Loucy (cell line): ENCODE data around the gene ABL2.

ENCODE experiments used
- H2AFZ ChIP-seq: fragments of 200-600 bp; sonication (generic); 2 replicates; pipeline ENCODE4 v1.6.0; 2016; ENCODE audit warnings: antibody characterized with exemption, mild to moderate bottlenecking, low read length, moderate library complexity
- H3F3A ChIP-seq: fragments of 200-600 bp; 2 replicates; pipeline ENCODE4 v1.6.0; 2016; ENCODE audit warnings: antibody characterized with exemption, low read depth, mild to moderate bottlenecking
- H3K27me3 ChIP-seq: fragments of 200-600 bp; sonication (generic); 2 replicates; pipeline ENCODE4 v1.6.1; 2014; ENCODE audit warnings: low read length, mild to moderate bottlenecking; ENCODE audit not compliant: insufficient read depth, poor library complexity, severe bottlenecking
- H3K36me3 ChIP-seq: fragments of 200-600 bp; sonication (generic); 2 replicates; pipeline ENCODE4 v1.6.1; 2016; ENCODE audit warnings: low read length; ENCODE audit not compliant: insufficient read depth
- H3K4me1 ChIP-seq: fragments of 200-600 bp; sonication (generic); 2 replicates; pipeline ENCODE4 v1.5.1; 2014; ENCODE audit warnings: low read length, mild to moderate bottlenecking; ENCODE audit not compliant: insufficient read depth, poor library complexity, severe bottlenecking
- H3K4me2 ChIP-seq: fragments of 200-600 bp; sonication (generic); 2 replicates; pipeline ENCODE4 v1.6.0; 2014; ENCODE audit warnings: antibody characterized with exemption, low read length, low read depth, mild to moderate bottlenecking; ENCODE audit not compliant: poor library complexity, severe bottlenecking
- H3K4me3 ChIP-seq: fragments of 200-600 bp; sonication (generic); 2 replicates; pipeline ENCODE4 v1.5.1; 2014; ENCODE audit warnings: low read length, mild to moderate bottlenecking, mixed read lengths; ENCODE audit not compliant: poor library complexity, severe bottlenecking
- H3K79me2 ChIP-seq: fragments of 200-600 bp; sonication (generic); 2 replicates; pipeline ENCODE4 v1.6.1; 2014; ENCODE audit warnings: low read length; ENCODE audit not compliant: insufficient read depth
- H3K9ac ChIP-seq: fragments of 200-600 bp; sonication (generic); 2 replicates; pipeline ENCODE4 v1.6.0; 2014; ENCODE audit warnings: mild to moderate bottlenecking, low read depth, low read length, moderate library complexity; ENCODE audit not compliant: poor library complexity, severe bottlenecking
- H3K9me2 ChIP-seq: fragments of 200-600 bp; sonication (generic); replicated peaks from 2 replicates; pipeline ENCODE4 v1.6.1; 2016; ENCODE audit warnings: low read depth, low read length, mixed read lengths
- H3K9me3 ChIP-seq: fragments of 200-600 bp; sonication (generic); 2 replicates; pipeline ENCODE4 v1.6.1; 2014; ENCODE audit warnings: mild to moderate bottlenecking, antibody characterized with exemption, low read length, low read depth; ENCODE audit not compliant: insufficient read depth
- H4K20me1 ChIP-seq: fragments of 200-600 bp; sonication (generic); 2 replicates; pipeline ENCODE4 v1.6.0; 2014; ENCODE audit warnings: antibody characterized with exemption, low read length, mild to moderate bottlenecking; ENCODE audit not compliant: insufficient read depth, poor library complexity, severe bottlenecking
- EZH2phosphoT487 ChIP-seq: fragments of 200-600 bp; IDR thresholded peaks from 2 replicates; pipeline ENCODE4 v1.6.1; 2018; ENCODE audit warnings: antibody characterized with exemption, mild to moderate bottlenecking, moderate library complexity, borderline replicate concordance
- TF ChIP-seq, protein P1 (sequence below): fragments of 200-600 bp; sonication (generic); conservative IDR thresholded peaks from 2 replicates; pipeline ENCODE4 v1.5.1; 2014; ENCODE audit warnings: mild to moderate bottlenecking, antibody characterized with exemption, low read length

ABL2 gene

DNA sequence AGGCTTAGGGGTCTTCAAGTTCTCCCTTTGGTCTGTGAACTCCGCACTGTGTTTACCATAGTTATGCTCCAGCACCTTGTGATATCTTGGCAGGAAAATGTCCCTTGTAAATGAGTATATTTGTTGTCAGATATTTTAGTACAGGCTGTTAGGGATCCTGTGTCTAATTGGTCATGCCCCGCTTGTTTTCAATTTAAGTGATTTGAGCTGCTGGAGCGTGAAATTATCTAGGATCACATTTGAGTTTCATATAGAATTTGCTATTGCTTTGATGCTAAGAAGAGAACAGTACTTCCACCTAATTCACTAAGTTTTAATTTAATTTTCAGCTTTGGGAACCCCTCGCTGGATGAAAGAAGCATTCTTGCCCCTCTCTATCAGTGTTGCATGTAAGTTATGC lies 163.0 kb downstream of the ABL2 start:
- Histone ChIP-seq H3K9me3 (no peaks in the 10 kb centered on the region), H2AFZ (no peak overlapping the region), H3K4me3 (no peak overlapping the region), H4K20me1 (no peaks in the 10 kb centered on the region), H3K79me2 (no peaks in the 10 kb centered on the region), H3K9ac (no peak overlapping the region), H3F3A (no peaks in the 10 kb centered on the region), H3K36me3 (peaks cover 48% of the 10 kb centered on the region; the same call in 1 of the 2 replicates), H3K9me2 (no peaks in the 10 kb centered on the region), H3K4me1 (no peaks in the 10 kb centered on the region), H3K27me3 (no peaks in the 10 kb centered on the region), H3K4me2 (no peak overlapping the region)
- TF ChIP-seq, protein P1, sequence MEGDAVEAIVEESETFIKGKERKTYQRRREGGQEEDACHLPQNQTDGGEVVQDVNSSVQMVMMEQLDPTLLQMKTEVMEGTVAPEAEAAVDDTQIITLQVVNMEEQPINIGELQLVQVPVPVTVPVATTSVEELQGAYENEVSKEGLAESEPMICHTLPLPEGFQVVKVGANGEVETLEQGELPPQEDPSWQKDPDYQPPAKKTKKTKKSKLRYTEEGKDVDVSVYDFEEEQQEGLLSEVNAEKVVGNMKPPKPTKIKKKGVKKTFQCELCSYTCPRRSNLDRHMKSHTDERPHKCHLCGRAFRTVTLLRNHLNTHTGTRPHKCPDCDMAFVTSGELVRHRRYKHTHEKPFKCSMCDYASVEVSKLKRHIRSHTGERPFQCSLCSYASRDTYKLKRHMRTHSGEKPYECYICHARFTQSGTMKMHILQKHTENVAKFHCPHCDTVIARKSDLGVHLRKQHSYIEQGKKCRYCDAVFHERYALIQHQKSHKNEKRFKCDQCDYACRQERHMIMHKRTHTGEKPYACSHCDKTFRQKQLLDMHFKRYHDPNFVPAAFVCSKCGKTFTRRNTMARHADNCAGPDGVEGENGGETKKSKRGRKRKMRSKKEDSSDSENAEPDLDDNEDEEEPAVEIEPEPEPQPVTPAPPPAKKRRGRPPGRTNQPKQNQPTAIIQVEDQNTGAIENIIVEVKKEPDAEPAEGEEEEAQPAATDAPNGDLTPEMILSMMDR: no peak
- no peak for TF ChIP-seq EZH2phosphoT487

DNA sequence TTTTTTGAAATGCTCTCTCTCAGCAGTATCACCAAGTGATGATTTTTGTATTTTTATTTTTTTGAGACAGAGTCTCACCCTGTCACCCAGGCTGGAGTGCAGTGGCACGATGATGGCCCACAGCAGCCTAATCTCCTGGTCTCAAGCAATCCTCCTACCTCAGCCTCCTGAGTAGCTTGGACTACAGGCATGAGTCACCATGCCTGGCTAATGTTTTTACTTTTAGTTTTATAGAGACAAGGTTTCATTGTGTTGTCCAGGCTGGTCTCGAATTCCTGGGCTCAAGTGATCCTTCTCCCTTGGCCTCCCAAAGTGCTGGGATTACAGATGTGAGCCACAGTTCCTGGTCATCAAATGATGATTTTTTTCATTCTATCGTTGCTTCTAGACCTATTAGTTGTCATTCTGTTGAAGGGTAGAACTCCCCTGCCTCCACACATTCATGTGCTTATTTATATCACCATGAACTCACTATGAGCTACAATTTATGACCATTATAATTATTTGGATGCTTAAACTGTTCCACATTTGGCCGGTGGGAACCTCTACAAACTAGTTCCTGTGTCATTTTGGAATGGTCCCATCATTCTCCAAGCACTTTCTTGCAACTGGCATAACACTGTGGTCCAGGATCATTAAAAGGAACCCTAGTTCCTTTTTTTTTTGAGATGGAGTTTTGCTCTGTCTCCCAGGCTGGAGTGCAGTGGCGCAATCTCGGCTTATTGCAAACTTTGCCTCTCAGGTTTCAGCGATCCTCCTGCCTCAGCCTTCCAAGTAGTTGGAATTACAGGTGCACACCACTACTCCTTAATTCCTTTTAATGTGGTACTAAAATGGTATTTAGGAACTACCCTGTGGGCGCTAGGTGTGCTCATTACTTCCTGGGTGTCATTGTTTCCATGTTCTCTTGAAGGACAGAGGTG lies 167.9 kb downstream of the ABL2 start:
- Histone ChIP-seq H3K27me3 (no peaks in the 10 kb centered on the region), H3K4me2 (no peak overlapping the region), H3K9me2 (no peaks in the 10 kb centered on the region), H3K9me3 (no peaks in the 10 kb centered on the region), H3K4me3 (no peak overlapping the region), H3F3A (no peaks in the 10 kb centered on the region), H3K36me3 (peaks cover 32% of the 10 kb centered on the region; the same call in 1 of the 2 replicates), H3K79me2 (no peaks in the 10 kb centered on the region), H3K4me1 (no peaks in the 10 kb centered on the region), H2AFZ (no peak overlapping the region), H3K9ac (no peak overlapping the region), H4K20me1 (no peaks in the 10 kb centered on the region)
- TF ChIP-seq, protein P1: no peak
- no peak for TF ChIP-seq EZH2phosphoT487

DNA sequence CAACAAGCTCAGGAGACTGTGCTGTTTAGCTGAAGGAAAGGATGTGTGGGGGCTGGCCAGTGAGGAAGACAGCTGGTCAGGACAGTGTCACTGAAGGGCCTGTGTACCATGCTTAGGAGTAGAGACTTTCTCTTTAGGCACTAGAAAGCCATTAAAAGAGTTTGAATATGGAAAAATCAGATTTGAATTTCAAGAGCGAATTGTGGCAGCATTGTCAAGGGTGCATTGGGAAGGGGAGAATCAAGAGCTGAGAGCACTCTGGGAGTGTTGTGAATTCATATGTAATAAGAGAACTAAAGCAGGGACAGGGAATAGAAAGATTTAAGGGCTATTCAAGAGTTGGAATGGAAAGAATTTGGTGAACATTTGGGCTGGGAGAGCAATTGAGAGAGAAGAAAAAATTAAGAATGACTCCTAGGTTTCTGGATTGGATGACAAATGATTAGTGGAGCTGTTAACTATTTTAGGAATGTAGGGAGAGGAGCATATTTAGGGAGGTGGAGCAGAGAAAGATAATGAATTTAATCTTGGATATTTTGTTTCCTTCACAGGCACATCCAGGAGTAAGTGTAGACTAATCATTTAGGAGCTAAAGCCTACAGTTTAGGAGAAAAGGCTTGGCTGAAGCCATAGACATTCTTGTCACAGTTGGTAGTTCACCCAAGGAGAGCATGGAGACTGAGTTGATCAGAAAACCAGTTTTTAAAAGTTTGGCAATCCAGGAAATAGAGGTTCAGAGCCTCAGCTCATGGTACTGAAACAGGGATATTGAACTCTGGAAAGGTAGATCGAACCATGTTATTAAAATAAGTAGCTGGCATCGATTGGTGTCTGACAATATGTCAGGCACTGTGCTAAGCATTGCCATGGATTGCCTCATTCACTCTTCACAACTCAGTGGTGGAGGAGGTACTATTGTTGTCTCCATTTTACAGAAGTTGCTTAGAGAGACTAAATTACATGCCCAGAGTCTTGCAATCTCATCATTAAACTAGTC lies 170.7 kb downstream of the ABL2 start:
- no peak overlapping the region for H2AFZ ChIP-seq
- H3K27me3 ChIP-seq: no peaks in the 10 kb centered on the region
- H3K4me2 ChIP-seq: no peak overlapping the region
- H3K4me1 ChIP-seq: no peaks in the 10 kb centered on the region
- no peak overlapping the region for H3K9ac ChIP-seq
- peaks cover 26% of the 10 kb centered on the region; the same call in 1 of the 2 replicates for H3K36me3 ChIP-seq
- H3K4me3 ChIP-seq: no peak overlapping the region
- H3K9me2 ChIP-seq: no peaks in the 10 kb centered on the region
- H3K9me3 ChIP-seq: no peaks in the 10 kb centered on the region
- TF ChIP-seq, protein P1: no peak
- no peak for TF ChIP-seq EZH2phosphoT487
- no peaks in the 10 kb centered on the region for H4K20me1 ChIP-seq
- no peaks in the 10 kb centered on the region for H3F3A ChIP-seq
- H3K79me2 ChIP-seq: no peaks in the 10 kb centered on the region
